ENCODE results near the gene ABLIM3.

ABLIM3 gene

GRCh38 chr5:149145138-149145537 lies 3.8 kb downstream of the ABLIM3 start:
- TF ChIP-seq FOXP2 (optimal IDR thresholded peaks at IDR 0.05; ENCODE audit: borderline replicate concordance, extremely low read depth, extremely low read length, insufficient read depth) (no peak), POLR2AphosphoS5 (IDR thresholded peaks at IDR 0.05; ENCODE audit: low read depth, low read length) (no peak), SIN3A (IDR thresholded peaks at IDR 0.05; ENCODE audit: borderline replicate concordance, insufficient read depth, low read length) (no peak), TAF1 (IDR thresholded peaks at IDR 0.05; ENCODE audit: borderline replicate concordance, insufficient read depth, low read length) (no peak), REST (IDR thresholded peaks at IDR 0.05; ENCODE audit: insufficient read depth in 1 of 2, low read depth in 2 of 2, low read length in 2 of 2) (no peak)

- TF ChIP-seq FOXP2 (optimal IDR thresholded peaks at IDR 0.05; ENCODE audit: borderline replicate concordance, extremely low read depth, extremely low read length, insufficient read depth), result no peak
- TF ChIP-seq REST (IDR thresholded peaks at IDR 0.05; ENCODE audit: insufficient read depth in 1 of 2, low read depth in 2 of 2, low read length in 2 of 2), result no peak
- TF ChIP-seq SIN3A (IDR thresholded peaks at IDR 0.05; ENCODE audit: borderline replicate concordance, insufficient read depth, low read length), result no peak
- no peak for TF ChIP-seq POLR2AphosphoS5 (IDR thresholded peaks at IDR 0.05; ENCODE audit: low read depth, low read length)
- no peak for TF ChIP-seq TAF1 (IDR thresholded peaks at IDR 0.05; ENCODE audit: borderline replicate concordance, insufficient read depth, low read length)
Observed at GRCh38 chr5:149147676-149148075, 6.4 kb downstream of the ABLIM3 start.

DNA sequence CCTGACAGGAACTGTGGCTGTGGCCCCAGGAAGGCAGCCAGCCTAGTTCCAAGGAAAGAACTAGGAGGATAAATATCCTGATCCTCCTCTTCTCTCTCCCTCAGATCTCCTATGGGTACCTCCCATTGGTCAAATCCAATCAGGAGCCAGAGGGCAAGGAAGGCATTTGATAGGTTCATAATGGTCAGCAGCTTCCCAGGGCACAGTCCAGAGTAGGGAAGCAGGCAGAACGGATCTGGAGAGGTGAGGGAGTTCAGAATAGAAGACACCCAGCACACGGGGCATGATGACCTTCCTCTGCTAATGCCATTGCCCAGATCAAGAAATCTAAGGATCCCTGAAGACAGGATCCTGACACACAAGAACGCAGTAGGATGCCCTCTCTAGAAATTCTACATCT lies 8.6 kb downstream of the ABLIM3 start:
- TF ChIP-seq REST (IDR thresholded peaks at IDR 0.05; ENCODE audit: insufficient read depth in 1 of 2, low read depth in 2 of 2, low read length in 2 of 2) (no peak), SIN3A (IDR thresholded peaks at IDR 0.05; ENCODE audit: borderline replicate concordance, insufficient read depth, low read length) (no peak), POLR2AphosphoS5 (IDR thresholded peaks at IDR 0.05; ENCODE audit: low read depth, low read length) (no peak), FOXP2 (optimal IDR thresholded peaks at IDR 0.05; ENCODE audit: borderline replicate concordance, extremely low read depth, extremely low read length, insufficient read depth) (no peak)

GRCh38 chr5:149150457-149150856 lies 9.2 kb downstream of the ABLIM3 start:
- TF ChIP-seq SIN3A (IDR thresholded peaks at IDR 0.05; ENCODE audit: borderline replicate concordance, insufficient read depth, low read length) (no peak), REST (IDR thresholded peaks at IDR 0.05; ENCODE audit: insufficient read depth in 1 of 2, low read depth in 2 of 2, low read length in 2 of 2) (no peak), FOXP2 (optimal IDR thresholded peaks at IDR 0.05; ENCODE audit: borderline replicate concordance, extremely low read depth, extremely low read length, insufficient read depth) (no peak), TAF1 (IDR thresholded peaks at IDR 0.05; ENCODE audit: borderline replicate concordance, insufficient read depth, low read length) (no peak), POLR2AphosphoS5 (IDR thresholded peaks at IDR 0.05; ENCODE audit: low read depth, low read length) (no peak)

GRCh38 chr5:149151717-149152116 lies 10.4 kb downstream of the ABLIM3 start:
- TF ChIP-seq REST (IDR thresholded peaks at IDR 0.05; ENCODE audit: insufficient read depth in 1 of 2, low read depth in 2 of 2, low read length in 2 of 2) (no peak), FOXP2 (optimal IDR thresholded peaks at IDR 0.05; ENCODE audit: borderline replicate concordance, extremely low read depth, extremely low read length, insufficient read depth) (no peak), SIN3A (IDR thresholded peaks at IDR 0.05; ENCODE audit: borderline replicate concordance, insufficient read depth, low read length) (no peak), TAF1 (IDR thresholded peaks at IDR 0.05; ENCODE audit: borderline replicate concordance, insufficient read depth, low read length) (no peak), POLR2AphosphoS5 (IDR thresholded peaks at IDR 0.05; ENCODE audit: low read depth, low read length) (no peak)
